HT1080 (cell line): ENCODE data around the gene ANKEF1. TPM values are rescaled to one million over a fixed set of nuclear protein-coding genes. Genes with fewer than 3 reads are reported as not detected.
A peak's percentile ranks its signal among the peaks of the same experiment; 100 is the strongest.
"Not testable (repeated sequence)": the region's sequence is repeated elsewhere in the genome, so short reads cannot be mapped to it uniquely, and the experiment has no call there.

Source experiments
- DNase-seq: peaks from one replicate; pipeline ENCODE4 v3.0.0-alpha.2; 2015; ENCODE audit warnings: low read depth
- total RNA-seq: library from RNA; depleted of rRNA; stranded (reverse); fragments of >200 nt; shearing (Covaris generic); gene quantifications from 2 replicates; pipeline ENCODE4 v1.2.3, GENCODE V29; 2014

The ANKEF1 gene
- total RNA-seq, 1 experiment from 2014 or later = 7.4 TPM

GRCh38 chr20:10032269-10032668 is 2.5 kb upstream of the ANKEF1 start:
- not testable (repeated sequence) for DNase-seq

DNA sequence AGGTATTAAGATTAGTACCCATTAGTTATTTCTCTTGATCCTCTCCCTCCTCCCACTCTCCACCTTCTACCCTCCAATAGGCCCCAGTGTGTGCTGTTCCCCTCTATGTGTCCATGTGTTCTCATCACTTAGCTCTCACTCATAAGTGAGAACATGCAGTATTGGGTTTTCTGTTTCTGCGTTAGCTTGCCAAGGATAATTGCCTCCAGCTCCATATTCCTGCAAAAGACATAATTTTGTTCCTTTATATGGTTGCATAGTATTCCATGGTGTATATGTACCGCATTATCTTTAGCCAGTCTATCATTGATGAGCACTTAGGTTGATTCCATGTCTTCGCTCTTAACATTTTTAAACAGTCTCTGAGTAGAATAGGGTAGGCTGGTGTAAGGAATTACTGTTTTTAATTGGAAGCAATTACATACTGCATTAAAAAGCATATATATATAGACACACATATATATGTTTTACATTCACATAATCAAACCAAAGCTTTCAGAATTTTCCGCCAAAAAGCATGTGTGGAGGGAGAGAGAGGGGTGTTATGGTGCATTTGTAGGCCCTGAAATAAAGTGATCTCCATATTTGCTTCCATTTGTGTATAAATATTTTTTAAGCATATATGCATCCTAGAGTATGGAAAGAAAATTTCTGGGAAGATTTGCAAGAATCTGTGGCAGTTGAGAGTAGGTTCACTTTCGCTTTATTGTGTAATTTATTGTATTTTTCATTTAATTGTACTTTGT is 709 bp upstream of the ANKEF1 start:
- no peak for DNase-seq

DNA sequence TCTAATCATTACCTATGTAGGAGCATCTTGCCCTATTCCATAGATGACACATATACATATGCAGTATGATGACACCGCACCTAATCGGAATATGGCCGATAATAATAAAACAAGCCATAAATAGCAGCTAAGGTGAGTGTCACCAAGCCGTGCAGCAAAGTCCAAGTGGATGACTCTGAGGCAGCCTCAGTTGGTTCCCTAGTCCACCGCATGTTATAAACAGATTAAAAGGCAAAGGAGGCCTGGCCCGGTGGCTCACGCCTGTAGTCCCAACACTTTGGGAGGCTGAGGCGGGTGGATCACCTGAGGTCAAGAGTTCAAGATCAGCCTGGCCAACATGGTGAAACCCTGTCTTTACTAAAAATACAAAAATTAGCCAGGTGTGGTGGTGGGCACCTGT is 1.5 kb downstream of the ANKEF1 start:
- not testable (repeated sequence) for DNase-seq

DNA sequence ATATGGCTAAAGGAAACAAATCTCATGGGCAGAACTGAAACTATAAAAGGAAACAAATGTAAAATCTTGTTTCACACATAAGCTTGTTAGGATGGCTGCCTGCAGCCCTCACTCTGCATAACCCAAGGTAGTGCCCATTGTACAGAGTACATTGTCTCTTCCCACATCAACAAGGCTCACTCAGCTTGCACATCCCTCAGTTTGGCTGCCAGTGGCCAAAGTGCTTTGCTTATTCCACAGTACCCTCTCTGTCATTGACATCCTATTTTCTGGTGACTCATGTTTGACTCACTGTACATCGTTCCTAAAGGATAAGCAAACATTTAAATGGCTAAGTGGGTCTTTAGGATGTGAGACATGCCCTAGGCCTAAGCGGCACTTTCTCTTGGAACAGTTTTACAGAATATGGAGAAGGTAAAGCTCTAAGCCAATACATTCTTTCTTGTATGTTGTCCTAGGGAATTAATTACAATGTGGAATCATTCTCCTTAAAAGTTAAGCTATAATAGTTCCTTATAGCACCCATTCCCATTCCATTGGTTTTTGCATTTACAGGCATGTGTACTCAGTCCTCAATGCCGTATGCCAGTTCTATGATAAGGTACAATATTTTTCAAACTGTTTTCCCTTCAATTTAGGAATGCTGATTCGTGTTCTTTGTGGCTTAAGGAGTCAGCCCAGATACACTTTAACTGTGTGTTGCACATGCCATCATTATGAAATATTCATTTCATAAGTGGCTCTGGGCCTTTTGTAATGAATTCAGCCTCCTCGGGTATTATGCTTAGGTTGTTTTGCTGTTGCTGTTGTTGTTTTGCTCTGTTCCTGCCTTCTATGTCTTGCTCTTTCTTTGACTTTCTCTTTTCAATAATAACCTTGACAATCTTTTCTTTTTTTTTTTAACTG is 5.5 kb downstream of the ANKEF1 start:
- peak; percentile 95 for DNase-seq

GRCh38 chr20:10042086-10042485 is 7.3 kb downstream of the ANKEF1 start:
- DNase-seq = no peak

DNA sequence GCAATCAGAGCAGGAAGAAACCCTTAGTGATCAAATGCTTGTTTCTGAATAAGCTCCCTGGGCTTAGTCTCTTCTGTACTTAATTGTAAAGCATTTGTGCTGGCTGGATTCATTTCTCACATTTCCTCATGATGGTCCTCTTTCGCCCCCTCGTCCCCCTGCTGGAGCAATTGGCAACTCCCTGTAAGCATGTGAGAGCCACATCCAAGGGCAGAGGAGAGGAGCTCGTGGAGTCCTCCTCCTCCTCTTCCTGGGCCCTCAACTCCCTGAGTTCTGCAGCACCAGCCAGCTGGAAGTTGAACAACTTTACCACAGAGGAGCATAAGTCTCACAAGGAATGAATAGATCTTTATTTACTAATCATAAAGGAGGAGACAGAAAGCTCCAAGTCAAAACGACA is 12.6 kb downstream of the ANKEF1 start:
- DNase-seq = peak; percentile 40

- no peak for DNase-seq
These were observed 16.4 kb downstream of the ANKEF1 start for GRCh38 chr20:10051185-10051584.

GRCh38 chr20:10059006-10059405 is 24.2 kb downstream of the ANKEF1 start:
- no peak for DNase-seq

DNA sequence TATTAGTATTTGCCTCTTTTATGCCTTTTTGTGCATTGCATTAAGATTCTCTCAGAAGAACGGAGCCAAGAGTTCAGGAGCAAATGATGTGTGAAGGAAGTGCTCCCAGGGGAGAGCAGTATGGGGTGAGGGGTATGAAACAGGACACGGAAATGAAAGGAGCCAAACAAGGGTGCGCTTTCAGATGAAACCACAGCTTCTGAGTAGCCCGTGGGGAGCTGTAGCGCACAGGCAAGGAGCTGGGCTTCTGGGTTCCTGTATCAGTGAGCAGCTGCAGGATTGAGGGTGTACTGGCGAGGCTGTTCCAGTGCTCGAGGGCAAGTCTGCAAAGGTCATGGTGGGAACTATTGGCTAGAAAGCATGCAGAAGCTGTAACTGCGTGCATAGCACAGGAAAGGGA is 25.4 kb downstream of the ANKEF1 start:
- DNase-seq = no peak

- no peak for DNase-seq
These were observed 26.9 kb downstream of the ANKEF1 start for GRCh38 chr20:10061641-10062040.

DNA sequence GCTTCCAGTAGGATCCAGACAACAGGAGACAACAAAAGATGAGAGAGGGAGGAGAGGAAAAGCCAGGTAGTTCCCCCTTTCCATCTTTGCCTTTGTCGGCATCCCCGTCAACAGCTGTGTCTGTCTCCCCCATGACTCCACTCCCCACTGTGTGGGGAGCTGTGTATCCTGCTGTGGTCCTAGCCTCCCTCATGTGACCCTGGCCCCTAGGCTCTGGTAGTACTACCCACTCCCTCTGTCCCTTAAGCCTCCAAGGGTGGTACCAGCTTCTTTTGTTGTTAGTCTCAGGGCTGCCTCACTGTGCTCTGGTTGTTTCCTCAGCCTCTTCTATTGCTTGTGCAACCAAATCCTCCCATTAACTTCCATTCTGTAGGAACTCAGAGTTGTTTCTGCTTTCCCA is 28.7 kb downstream of the ANKEF1 start:
- no peak for DNase-seq

DNA sequence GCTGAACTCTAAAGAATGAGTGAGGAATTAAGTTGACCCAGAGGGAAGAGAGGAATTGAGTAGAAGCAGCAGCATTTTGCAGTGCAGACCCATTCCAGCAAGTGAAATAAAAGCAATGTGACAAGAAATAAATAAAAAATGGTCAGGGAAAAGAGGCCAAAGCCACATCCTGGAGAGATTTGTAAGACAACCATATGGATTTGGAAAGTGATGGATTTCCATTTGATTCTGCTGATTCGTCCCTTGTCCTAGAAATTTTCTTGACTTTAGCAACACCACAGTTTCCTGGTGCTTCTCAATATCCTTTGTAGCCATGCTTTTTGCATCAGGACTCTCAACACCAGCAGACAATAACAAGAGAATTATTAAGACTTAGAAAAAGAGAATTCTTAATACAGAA is 29.8 kb downstream of the ANKEF1 start:
- DNase-seq = no peak

DNA sequence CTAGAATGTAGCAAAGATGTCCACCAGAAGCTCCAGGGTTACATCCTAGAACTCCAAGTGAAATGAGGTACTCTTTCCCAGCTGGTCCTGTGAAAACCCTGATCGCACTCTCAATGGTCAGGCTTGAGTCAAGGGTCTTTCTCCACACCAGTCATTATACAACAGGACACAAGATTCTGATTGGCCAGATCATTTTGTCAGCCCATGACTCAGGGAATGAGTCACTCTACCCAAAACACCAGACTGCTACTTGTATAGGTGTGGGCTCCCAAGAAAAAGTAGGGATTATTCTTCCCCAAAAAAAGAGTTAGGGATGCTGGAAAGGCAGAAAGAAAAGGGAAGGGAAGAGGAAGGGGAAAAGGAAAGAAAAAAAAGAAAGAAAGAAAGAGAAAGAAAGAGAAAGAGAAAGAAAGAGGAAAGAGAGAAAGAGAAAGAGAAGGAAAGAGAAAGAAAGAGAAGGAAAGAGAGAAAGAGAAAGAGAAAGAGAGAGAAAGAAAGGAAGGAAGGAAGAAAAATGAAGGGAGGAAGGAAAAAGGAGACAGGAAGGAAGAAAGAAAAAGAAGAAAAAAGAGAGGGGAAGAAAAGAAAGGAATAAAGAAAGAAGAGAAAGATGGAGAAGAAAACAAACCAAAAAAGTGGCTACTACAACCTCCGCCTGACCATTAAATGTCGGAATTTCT is 30.5 kb downstream of the ANKEF1 start:
- DNase-seq = peak; percentile 74

- no peak for DNase-seq
These were observed 32.5 kb downstream of the ANKEF1 start for GRCh38 chr20:10067321-10067720.

GRCh38 chr20:10074513-10074912 is 39.7 kb downstream of the ANKEF1 start:
- DNase-seq = peak; percentile 98

DNA sequence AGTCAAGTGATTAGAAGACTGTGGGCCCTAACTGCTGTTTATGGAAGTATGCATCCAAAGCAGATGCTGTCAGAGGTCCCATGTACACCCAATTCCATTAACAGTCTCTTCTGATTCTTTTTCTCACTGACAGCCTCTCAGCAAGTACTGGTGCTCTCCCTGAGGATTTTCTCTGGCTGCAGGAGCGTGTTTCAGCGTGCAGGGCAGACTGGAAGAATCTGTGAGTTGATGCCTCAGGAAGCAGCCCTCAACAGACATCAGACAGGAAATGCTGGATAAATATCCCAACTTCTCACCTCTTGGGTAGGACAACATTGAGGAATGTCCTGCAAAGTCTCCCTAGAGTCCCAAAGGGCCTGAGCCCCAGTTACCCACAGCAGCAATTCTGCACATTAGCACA is 40.8 kb downstream of the ANKEF1 start:
- DNase-seq = no peak

- peak; percentile 89 for DNase-seq
These were observed 41.6 kb downstream of the ANKEF1 start for GRCh38 chr20:10076126-10077080.

DNA sequence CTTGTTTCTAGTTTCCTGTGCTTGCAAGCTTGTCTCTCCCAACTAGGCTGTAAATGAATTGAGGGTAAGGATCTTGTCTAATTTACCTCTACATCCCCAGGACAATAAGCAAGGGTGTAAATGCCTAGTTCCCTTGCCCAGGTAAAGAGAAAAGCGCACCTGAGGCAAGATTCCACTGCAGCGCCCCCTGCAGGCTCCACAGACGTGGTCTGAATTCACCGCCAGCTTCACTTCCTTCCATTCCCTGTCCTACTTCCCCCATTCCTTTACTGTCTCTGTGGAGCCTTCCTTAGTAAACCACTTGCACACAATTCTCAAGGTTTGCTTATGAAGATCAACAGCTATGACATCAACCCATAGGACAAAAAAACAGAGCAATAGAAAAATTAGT is 42.3 kb downstream of the ANKEF1 start:
- DNase-seq = no peak

- DNase-seq = no peak
These were observed 43.1 kb downstream of the ANKEF1 start for GRCh38 chr20:10077886-10078285.

- DNase-seq = no peak
These were observed 43.6 kb downstream of the ANKEF1 start for GRCh38 chr20:10078403-10078802.

DNA sequence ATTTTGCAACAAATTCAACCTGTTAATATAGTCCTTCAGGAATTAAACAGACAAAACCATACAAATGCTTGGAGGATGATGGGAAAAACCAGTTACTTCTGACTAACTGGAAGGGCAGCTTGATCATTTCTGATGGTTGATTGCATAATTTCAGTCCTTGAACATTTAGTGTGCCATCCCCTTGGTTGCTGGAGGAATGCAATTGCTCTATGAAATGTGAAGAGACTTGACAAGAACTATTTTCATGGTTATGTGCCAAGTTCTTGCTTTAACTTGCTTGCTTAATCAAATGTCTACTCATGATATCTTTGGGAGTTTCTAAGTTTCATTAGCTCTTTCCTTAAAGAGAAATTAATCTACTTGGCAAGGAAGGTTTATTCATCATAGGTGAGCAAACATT is 45.2 kb downstream of the ANKEF1 start:
- DNase-seq = peak; percentile 30
